BLaER1 treated with 17β-estradiol and CSF1 and Interleukin-3, amounts not matched to agents 10 nM and 100 nM (cell line): Measurements from ENCODE around the gene MAMDC2.
"Not testable (repeated sequence)": the region's sequence is repeated elsewhere in the genome, so short reads cannot be mapped to it uniquely, and the experiment has no call there.

Experiments used
- H3K27ac ChIP-seq, 11 experiments: shearing (Covaris generic); formaldehyde crosslinking; 2 replicates each; pipeline ENCODE4 v1.8.1; 2022
- H3K27me3 ChIP-seq, 11 experiments: shearing (Covaris generic); formaldehyde crosslinking; 2 replicates each; pipeline ENCODE4 v1.8.1; 2022
- H3K36me3 ChIP-seq, 11 experiments: shearing (Covaris generic); formaldehyde crosslinking; 2 replicates each; pipeline ENCODE4 v1.8.1; 2022
- H3K4me1 ChIP-seq, 10 experiments: shearing (Covaris generic); formaldehyde crosslinking; 2 replicates each; pipeline ENCODE4 v1.8.1; 2022
- H3K4me2 ChIP-seq, 11 experiments: shearing (Covaris generic); formaldehyde crosslinking; 2 replicates each; pipeline ENCODE4 v1.8.1; 2022
- H3K4me3 ChIP-seq, 10 experiments: shearing (Covaris generic); formaldehyde crosslinking; 2 replicates each; pipeline ENCODE4 v1.8.1; 2022
- H3K9ac ChIP-seq, 11 experiments: shearing (Covaris generic); formaldehyde crosslinking; 2 replicates each; pipeline ENCODE4 v1.8.1; 2022
- H3K9me3 ChIP-seq, 11 experiments: shearing (Covaris generic); formaldehyde crosslinking; replicated peaks in 1 of 11; 2 replicates each; pipeline ENCODE4 v1.8.1; 2022
- H4K20me1 ChIP-seq, 11 experiments: shearing (Covaris generic); formaldehyde crosslinking; 2 replicates each; pipeline ENCODE4 v1.8.1; 2022
- Cebpa-rat ChIP-seq, 11 experiments: shearing (Covaris generic); IDR thresholded peaks; 2 replicates each; pipeline ENCODE4 v1.8.1; 2022

MAMDC2 gene

DNA sequence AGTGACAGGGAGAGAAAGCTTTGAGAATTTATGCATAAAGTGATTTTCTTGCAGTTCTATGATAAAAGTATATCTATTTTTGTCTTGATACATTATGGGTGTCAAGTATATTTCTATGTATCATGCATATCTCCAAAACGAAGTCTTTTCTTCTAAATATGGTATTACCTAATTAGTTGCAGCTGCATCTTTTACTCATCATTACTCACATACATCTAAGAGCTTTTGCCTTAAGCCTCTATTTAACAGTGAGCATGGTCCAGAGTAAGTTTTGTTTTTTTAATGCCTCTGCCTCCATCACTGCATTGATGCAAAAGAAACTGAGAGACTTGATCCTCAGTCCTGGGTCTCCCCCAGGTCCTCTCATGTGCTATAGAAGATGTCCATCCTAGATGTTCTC, 175.1 kb downstream of the MAMDC2 start:
- no peak for TF ChIP-seq Cebpa-rat (IDR thresholded peaks at IDR 0.05)

GRCh38 chr9:70220216-70220615, 176.6 kb downstream of the MAMDC2 start:
- H3K9me3 ChIP-seq, result no peaks in the 10 kb centered on the region
- no peak overlapping the region for H3K27ac ChIP-seq
- H3K4me2 ChIP-seq, result no peak overlapping the region
- no peaks in the 10 kb centered on the region for H3K27me3 ChIP-seq
- no peak overlapping the region for H3K4me3 ChIP-seq
- no peak overlapping the region for H3K9ac ChIP-seq
- TF ChIP-seq Cebpa-rat (IDR thresholded peaks at IDR 0.05), result no peak
- H3K4me1 ChIP-seq, result no peaks in the 10 kb centered on the region
- H4K20me1 ChIP-seq, result no peaks in the 10 kb centered on the region
- no peaks in the 10 kb centered on the region for H3K36me3 ChIP-seq

More for the DNA sequence above, 175.1 kb downstream of the MAMDC2 start:
- H3K4me1 ChIP-seq, result no peaks in the 10 kb centered on the region
- no peaks in the 10 kb centered on the region for H4K20me1 ChIP-seq
- no peaks in the 10 kb centered on the region for H3K27me3 ChIP-seq
- no peak overlapping the region for H3K9ac ChIP-seq
- no peaks in the 10 kb centered on the region; a peak in 1 of 22 replicates for H3K9me3 ChIP-seq
- no peak overlapping the region for H3K27ac ChIP-seq
- no peaks in the 10 kb centered on the region for H3K36me3 ChIP-seq
- H3K4me2 ChIP-seq, result no peak overlapping the region
- H3K4me3 ChIP-seq, result no peak overlapping the region

DNA sequence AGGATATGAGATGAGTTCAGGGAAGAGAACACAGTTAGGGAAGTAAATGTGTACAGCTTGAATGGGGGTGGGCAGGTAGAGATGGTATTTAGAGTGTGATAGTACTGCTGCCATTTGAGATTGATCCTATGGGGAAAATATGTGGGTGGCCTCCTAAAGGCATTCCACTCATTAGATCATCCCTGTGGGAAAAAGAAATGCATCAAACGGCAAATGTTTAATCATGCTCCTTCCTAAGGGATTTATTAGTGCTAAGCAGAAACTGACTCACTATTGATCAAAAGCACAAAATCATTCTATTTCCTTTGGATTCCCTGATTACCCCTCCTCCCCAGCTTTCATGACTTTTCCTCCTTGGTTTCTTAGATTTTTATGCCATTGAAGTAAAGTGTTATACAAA, 178.7 kb downstream of the MAMDC2 start:
- H3K9me3 ChIP-seq, result no peaks in the 10 kb centered on the region
- no peak overlapping the region for H3K27ac ChIP-seq
- no peaks in the 10 kb centered on the region for H3K4me1 ChIP-seq
- no peak overlapping the region for H3K4me3 ChIP-seq
- no peaks in the 10 kb centered on the region for H4K20me1 ChIP-seq
- no peak for TF ChIP-seq Cebpa-rat (IDR thresholded peaks at IDR 0.05)
- no peaks in the 10 kb centered on the region for H3K36me3 ChIP-seq
- no peaks in the 10 kb centered on the region for H3K27me3 ChIP-seq
- no peak overlapping the region for H3K9ac ChIP-seq
- H3K4me2 ChIP-seq, result no peak overlapping the region

DNA sequence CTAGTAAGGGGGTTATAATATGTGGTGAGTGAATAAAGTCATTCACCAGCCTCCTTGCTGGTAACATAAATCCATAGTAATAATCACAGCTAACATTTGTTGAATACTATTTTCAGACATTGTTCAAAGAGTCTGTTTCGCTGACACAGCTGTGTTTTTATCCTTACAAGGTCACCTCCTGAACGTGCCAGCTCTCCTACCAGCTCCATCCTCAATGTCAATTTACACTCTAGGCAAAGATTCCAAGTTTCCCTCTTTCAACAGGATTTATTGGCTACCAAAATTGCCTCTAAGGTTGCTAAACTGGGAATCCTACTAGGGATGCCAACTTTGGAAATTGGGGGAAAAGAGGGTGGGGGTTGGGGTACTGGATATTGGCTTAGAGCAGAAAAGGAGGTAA, 184.5 kb downstream of the MAMDC2 start:
- Histone ChIP-seq H3K4me1 (no peaks in the 10 kb centered on the region), H3K4me3 (no peak overlapping the region), H3K36me3 (no peaks in the 10 kb centered on the region), H3K9ac (no peak overlapping the region), H3K27ac (no peak overlapping the region), H4K20me1 (no peaks in the 10 kb centered on the region), H3K27me3 (no peaks in the 10 kb centered on the region), H3K4me2 (no peak overlapping the region), H3K9me3 (no peaks in the 10 kb centered on the region)
- no peak for TF ChIP-seq Cebpa-rat (IDR thresholded peaks at IDR 0.05)

- Histone ChIP-seq H3K4me3 (no peak overlapping the region), H3K4me1 (no peaks in the 10 kb centered on the region), H3K27me3 (no peaks in the 10 kb centered on the region), H3K27ac (no peak overlapping the region), H4K20me1 (no peaks in the 10 kb centered on the region), H3K4me2 (no peak overlapping the region), H3K9me3 (no peaks in the 10 kb centered on the region), H3K9ac (no peak overlapping the region), H3K36me3 (no peaks in the 10 kb centered on the region)
- no peak for TF ChIP-seq Cebpa-rat (IDR thresholded peaks at IDR 0.05)
Measured at GRCh38 chr9:70228611-70229010, 185.0 kb downstream of the MAMDC2 start.

GRCh38 chr9:70229026-70229425, 185.4 kb downstream of the MAMDC2 start:
- TF ChIP-seq Cebpa-rat (IDR thresholded peaks at IDR 0.05), result no peak
- no peaks in the 10 kb centered on the region for H3K27me3 ChIP-seq
- H3K36me3 ChIP-seq, result no peaks in the 10 kb centered on the region
- H3K27ac ChIP-seq, result no peak overlapping the region
- H4K20me1 ChIP-seq, result no peaks in the 10 kb centered on the region
- no peak overlapping the region for H3K4me3 ChIP-seq
- H3K9ac ChIP-seq, result no peak overlapping the region
- no peaks in the 10 kb centered on the region for H3K4me1 ChIP-seq
- no peak overlapping the region for H3K4me2 ChIP-seq
- no peaks in the 10 kb centered on the region for H3K9me3 ChIP-seq

DNA sequence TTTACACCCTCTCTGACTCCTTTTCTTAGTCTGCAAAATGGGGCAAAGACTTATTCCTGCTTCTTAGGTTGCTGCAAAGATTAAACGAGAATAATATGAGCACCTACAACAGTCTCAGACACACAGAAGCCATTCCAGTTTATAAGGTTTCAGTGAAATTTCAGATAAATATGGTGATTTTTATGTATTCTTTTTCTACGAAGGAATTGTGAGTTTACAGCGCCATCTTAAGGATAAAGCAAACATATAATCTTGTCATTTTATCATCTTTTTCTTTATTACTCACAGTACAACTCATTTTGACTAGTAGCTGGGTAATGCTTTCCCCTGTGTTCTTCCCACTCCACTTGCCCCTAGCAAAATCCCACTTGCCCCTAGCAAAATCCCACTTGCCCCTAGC, 185.9 kb downstream of the MAMDC2 start:
- H3K27me3 ChIP-seq, result no peaks in the 10 kb centered on the region
- H3K4me2 ChIP-seq, result no peak overlapping the region
- H3K27ac ChIP-seq, result no peak overlapping the region
- no peaks in the 10 kb centered on the region for H3K4me1 ChIP-seq
- no peaks in the 10 kb centered on the region for H3K9me3 ChIP-seq
- no peak overlapping the region for H3K9ac ChIP-seq
- no peak overlapping the region for H3K4me3 ChIP-seq
- no peaks in the 10 kb centered on the region for H3K36me3 ChIP-seq
- no peaks in the 10 kb centered on the region for H4K20me1 ChIP-seq
- TF ChIP-seq Cebpa-rat (IDR thresholded peaks at IDR 0.05), result no peak

GRCh38 chr9:70232476-70232875, 188.8 kb downstream of the MAMDC2 start:
- H4K20me1 ChIP-seq, result no peaks in the 10 kb centered on the region
- H3K27me3 ChIP-seq, result no peaks in the 10 kb centered on the region
- H3K9me3 ChIP-seq, result no peaks in the 10 kb centered on the region
- no peak for TF ChIP-seq Cebpa-rat (IDR thresholded peaks at IDR 0.05)
- no peak overlapping the region for H3K9ac ChIP-seq
- no peaks in the 10 kb centered on the region for H3K4me1 ChIP-seq
- no peak overlapping the region for H3K27ac ChIP-seq
- no peak overlapping the region for H3K4me2 ChIP-seq
- no peak overlapping the region for H3K4me3 ChIP-seq
- no peaks in the 10 kb centered on the region for H3K36me3 ChIP-seq

- not testable (repeated sequence) for H3K4me2 ChIP-seq, H3K4me3 ChIP-seq, H3K9me3 ChIP-seq, H3K27ac ChIP-seq, H4K20me1 ChIP-seq, H3K27me3 ChIP-seq, H3K4me1 ChIP-seq, H3K9ac ChIP-seq, H3K36me3 ChIP-seq
Measured at GRCh38 chr9:70234208-70234607, 190.6 kb downstream of the MAMDC2 start.

- not testable (repeated sequence) for H3K27ac ChIP-seq, H3K36me3 ChIP-seq, H3K4me1 ChIP-seq, H3K27me3 ChIP-seq, H3K9ac ChIP-seq, H3K9me3 ChIP-seq, H3K4me2 ChIP-seq, H3K4me3 ChIP-seq, H4K20me1 ChIP-seq
Measured at GRCh38 chr9:70245952-70246351, 202.3 kb downstream of the MAMDC2 start.

- H3K9ac ChIP-seq, result no peak overlapping the region
- no peak overlapping the region for H3K4me2 ChIP-seq
- no peaks in the 10 kb centered on the region for H3K27me3 ChIP-seq
- H3K4me3 ChIP-seq, result no peak overlapping the region
- H3K4me1 ChIP-seq, result peaks cover 0 to under 1% (median 0%) of the 10 kb centered on the region in 10 experiments; a peak in 1 of 20 replicates
- TF ChIP-seq Cebpa-rat (IDR thresholded peaks at IDR 0.05), result no peak
- peaks cover 0 to 5% (median 0%) of the 10 kb centered on the region in 11 experiments; a peak in 1 of 22 replicates for H3K9me3 ChIP-seq
- no peaks in the 10 kb centered on the region for H3K36me3 ChIP-seq
- H4K20me1 ChIP-seq, result no peaks in the 10 kb centered on the region
- no peak overlapping the region for H3K27ac ChIP-seq
Measured at GRCh38 chr9:70250221-70250620, 206.6 kb downstream of the MAMDC2 start.
